NCI-H2029 (cell line): ENCODE data around the gene MRNIP.

Experiments used
- DNase-seq: peaks from one replicate; lab custom pipeline; 2025; lab: John Stamatoyannopoulos, UW

The MRNIP gene

GRCh38 chr5:179887802-179888201 is 29.2 kb upstream of the MRNIP start:
- no peak for DNase-seq

GRCh38 chr5:179887095-179887494 is 28.5 kb upstream of the MRNIP start:
- no peak for DNase-seq

- no peak for DNase-seq
Measured at GRCh38 chr5:179886190-179886911, 27.7 kb upstream of the MRNIP start.

GRCh38 chr5:179885491-179886090 is 27.0 kb upstream of the MRNIP start:
- DNase-seq: no peak

GRCh38 chr5:179883163-179883562 is 24.5 kb upstream of the MRNIP start:
- DNase-seq: no peak

- DNase-seq: no peak
Measured at GRCh38 chr5:179882338-179882737, 23.7 kb upstream of the MRNIP start.

GRCh38 chr5:179880848-179881590 is 22.4 kb upstream of the MRNIP start:
- no peak for DNase-seq

GRCh38 chr5:179880066-179880650 is 21.5 kb upstream of the MRNIP start:
- DNase-seq: no peak

GRCh38 chr5:179879690-179880010 is 21.0 kb upstream of the MRNIP start:
- DNase-seq: no peak

GRCh38 chr5:179879003-179879689 is 20.5 kb upstream of the MRNIP start:
- DNase-seq: no peak

- DNase-seq: no peak
Measured at GRCh38 chr5:179878222-179879002, 19.8 kb upstream of the MRNIP start.

- DNase-seq: no peak
Measured at GRCh38 chr5:179876610-179876952, 18.0 kb upstream of the MRNIP start.

- no peak for DNase-seq
Measured at GRCh38 chr5:179875741-179876609, 17.4 kb upstream of the MRNIP start.

GRCh38 chr5:179874536-179875292 is 16.1 kb upstream of the MRNIP start:
- no peak for DNase-seq

- DNase-seq: no peak
Measured at GRCh38 chr5:179874136-179874535, 15.5 kb upstream of the MRNIP start.

GRCh38 chr5:179873588-179874110 is 15.0 kb upstream of the MRNIP start:
- DNase-seq: no peak

- DNase-seq: no peak
Measured at GRCh38 chr5:179872828-179873575, 14.4 kb upstream of the MRNIP start.

GRCh38 chr5:179872055-179872827 is 13.6 kb upstream of the MRNIP start:
- no peak for DNase-seq
